GM23248 (cell line): ENCODE results near the gene AP3D1.

ENCODE experiments used
- EZH2 ChIP-seq: fragments of 200-600 bp; sonication (generic); IDR thresholded peaks from 2 replicates; pipeline ENCODE4 v1.6.1; 2018; ENCODE audit warnings: antibody characterized with exemption, mild to moderate bottlenecking; ENCODE audit not compliant: insufficient read depth, poor library complexity, severe bottlenecking
- EZH2phosphoT487 ChIP-seq: fragments of 200-600 bp; sonication (generic); IDR thresholded peaks from 2 replicates; pipeline ENCODE4 v1.6.1; 2018; ENCODE audit warnings: antibody characterized with exemption, moderate library complexity, mild to moderate bottlenecking, low read depth; ENCODE audit not compliant: insufficient read depth

DNA sequence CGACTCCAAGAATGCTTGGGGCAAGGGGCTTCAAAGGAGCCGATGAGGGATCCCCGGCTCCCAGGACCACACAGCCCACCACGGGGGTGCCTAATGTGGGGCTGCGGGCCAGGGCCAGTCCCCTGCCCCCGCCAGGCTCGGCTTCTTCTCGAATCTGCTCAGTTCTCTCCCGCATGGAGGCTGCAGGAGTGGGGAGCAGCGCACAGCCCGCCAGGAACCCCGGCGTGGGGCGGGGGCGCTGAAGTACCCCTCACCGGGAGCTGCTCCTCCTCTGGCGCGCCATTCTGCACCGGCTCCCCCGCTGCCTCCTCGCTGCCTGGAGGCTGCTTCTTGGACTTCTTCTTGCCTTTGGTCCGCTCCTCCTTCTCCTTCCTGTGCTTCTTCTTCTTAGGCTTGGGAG lies 39.9 kb downstream of the AP3D1 start:
- no peak for TF ChIP-seq EZH2
- no peak for TF ChIP-seq EZH2phosphoT487
